Measurements from ENCODE around the gene FRYL. TPM values are rescaled to one million over a fixed set of nuclear protein-coding genes. Genes with fewer than 3 reads are reported as not detected.
"Not testable (repeated sequence)": the region's sequence is repeated elsewhere in the genome, so short reads cannot be mapped to it uniquely, and the experiment has no call there.

The FRYL gene
- polyA plus RNA-seq, 1 donor: 60.6 TPM

GRCh38 chr4:48698029-48698971 lies 81.8 kb downstream of the FRYL start:
- no peak for DNase-seq

GRCh38 chr4:48697516-48697915 lies 82.6 kb downstream of the FRYL start:
- not testable (repeated sequence) for DNase-seq

- DNase-seq: no peak
These were observed 85.3 kb downstream of the FRYL start for GRCh38 chr4:48694824-48695223.

- no peak for DNase-seq
These were observed 86.1 kb downstream of the FRYL start for GRCh38 chr4:48693856-48694574.

GRCh38 chr4:48692897-48693296 lies 87.2 kb downstream of the FRYL start:
- DNase-seq: no peak

- no peak for DNase-seq
These were observed 88.0 kb downstream of the FRYL start for GRCh38 chr4:48692044-48692443.

- no peak for DNase-seq
These were observed 91.1 kb downstream of the FRYL start for GRCh38 chr4:48688953-48689352.

- DNase-seq: no peak
These were observed 92.6 kb downstream of the FRYL start for GRCh38 chr4:48687313-48688051.

- DNase-seq: no peak
These were observed 93.7 kb downstream of the FRYL start for GRCh38 chr4:48686369-48686768.

GRCh38 chr4:48683784-48684666 lies 96.1 kb downstream of the FRYL start:
- DNase-seq: no peak

- not testable (repeated sequence) for DNase-seq
These were observed 97.2 kb downstream of the FRYL start for GRCh38 chr4:48682870-48683269.

GRCh38 chr4:48681856-48682255 lies 98.2 kb downstream of the FRYL start:
- DNase-seq: no peak

- no peak for DNase-seq
These were observed 99.1 kb downstream of the FRYL start for GRCh38 chr4:48680848-48681568.

GRCh38 chr4:48673537-48673936 lies 106.5 kb downstream of the FRYL start:
- DNase-seq: no peak

- no peak for DNase-seq
These were observed 109.5 kb downstream of the FRYL start for GRCh38 chr4:48670587-48670986.

GRCh38 chr4:48669086-48669485 lies 111.0 kb downstream of the FRYL start:
- DNase-seq: no peak

GRCh38 chr4:48668254-48669017 lies 111.6 kb downstream of the FRYL start:
- no peak for DNase-seq

- no peak for DNase-seq
These were observed 112.9 kb downstream of the FRYL start for GRCh38 chr4:48667148-48667547.

- DNase-seq: no peak
These were observed 114.4 kb downstream of the FRYL start for GRCh38 chr4:48665555-48666186.

- no peak for DNase-seq
These were observed 115.1 kb downstream of the FRYL start for GRCh38 chr4:48664938-48665337.
